HS-5 (cell line): ENCODE results near the gene TST.

Source experiments
- DNase-seq: peaks from one replicate; pipeline ENCODE4 v3.0.0-alpha.2; 2012; ENCODE audit warnings: low read depth

Gene TST

GRCh38 chr22:36982136-36982535 lies 37.1 kb downstream of the TST start:
- DNase-seq, result no peak

DNA sequence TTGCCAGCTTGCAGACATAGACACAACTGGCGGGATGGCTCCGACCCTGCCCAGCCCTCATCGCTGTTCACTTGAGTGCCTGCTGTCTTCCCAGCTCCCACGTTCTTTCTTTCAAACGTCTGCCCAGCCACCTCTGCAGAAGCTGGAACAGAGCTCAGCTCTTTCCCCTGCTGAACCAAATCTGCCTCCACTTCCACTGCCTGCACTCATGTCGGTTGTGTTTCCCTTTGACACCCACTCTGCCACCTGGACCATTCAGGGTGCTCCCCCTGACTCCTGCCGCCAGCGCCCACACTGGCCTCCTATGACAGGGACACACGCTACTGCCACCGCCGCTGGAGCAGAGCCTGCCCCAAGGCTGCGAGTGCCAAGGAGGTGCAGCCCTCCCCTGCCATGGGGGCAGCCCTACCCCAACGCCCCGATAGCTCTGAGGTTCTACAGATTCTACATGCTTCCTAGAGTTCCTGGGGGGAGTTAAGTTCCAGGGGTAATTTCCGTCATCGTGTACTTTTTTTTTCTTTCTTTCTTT lies 37.9 kb downstream of the TST start:
- DNase-seq, result no peak

DNA sequence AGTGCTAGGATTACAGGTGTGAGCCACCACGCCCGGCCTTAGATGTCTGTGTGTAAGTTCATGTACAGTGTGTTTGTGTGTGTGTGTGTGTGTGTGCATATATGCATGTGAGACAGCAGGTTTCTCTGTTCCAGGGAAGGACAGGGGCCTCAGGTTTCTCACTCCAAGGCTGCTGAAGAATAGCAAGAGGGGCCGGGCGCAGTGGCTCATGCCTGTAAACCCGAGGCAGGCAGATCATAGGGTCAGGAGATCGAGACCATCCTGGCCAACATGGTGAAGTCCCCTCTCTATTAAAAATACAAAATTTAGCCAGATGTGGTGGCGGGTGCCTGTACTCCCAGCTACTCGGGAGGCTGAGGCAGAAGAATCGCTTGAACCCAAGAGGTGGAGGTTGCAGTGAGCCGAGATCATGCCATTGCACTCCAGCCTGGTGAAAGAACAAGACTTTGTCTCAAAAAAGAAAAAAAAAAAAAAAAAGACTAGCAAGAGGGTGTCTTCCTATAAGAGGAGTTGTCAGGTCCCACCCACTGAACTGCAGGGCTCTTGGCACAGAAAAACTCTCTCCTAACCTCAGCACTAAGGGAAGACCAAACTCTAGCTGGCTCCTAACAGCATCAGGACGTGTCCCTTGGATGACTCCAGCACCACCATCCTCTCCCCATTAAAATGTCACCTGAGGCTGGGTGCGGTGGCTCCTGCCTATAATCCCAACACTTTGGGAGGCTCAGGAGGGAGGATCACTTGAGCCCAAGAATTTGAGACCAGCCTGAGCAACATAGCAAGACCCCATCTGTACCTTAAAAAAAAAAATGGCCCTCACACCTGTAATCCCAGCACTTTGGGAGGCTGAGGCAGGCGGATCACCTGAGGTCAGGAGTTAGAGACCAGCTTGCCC lies 40.0 kb downstream of the TST start:
- DNase-seq, result no peak

GRCh38 chr22:36977947-36978660 lies 41.1 kb downstream of the TST start:
- peak; percentile 42 for DNase-seq

DNA sequence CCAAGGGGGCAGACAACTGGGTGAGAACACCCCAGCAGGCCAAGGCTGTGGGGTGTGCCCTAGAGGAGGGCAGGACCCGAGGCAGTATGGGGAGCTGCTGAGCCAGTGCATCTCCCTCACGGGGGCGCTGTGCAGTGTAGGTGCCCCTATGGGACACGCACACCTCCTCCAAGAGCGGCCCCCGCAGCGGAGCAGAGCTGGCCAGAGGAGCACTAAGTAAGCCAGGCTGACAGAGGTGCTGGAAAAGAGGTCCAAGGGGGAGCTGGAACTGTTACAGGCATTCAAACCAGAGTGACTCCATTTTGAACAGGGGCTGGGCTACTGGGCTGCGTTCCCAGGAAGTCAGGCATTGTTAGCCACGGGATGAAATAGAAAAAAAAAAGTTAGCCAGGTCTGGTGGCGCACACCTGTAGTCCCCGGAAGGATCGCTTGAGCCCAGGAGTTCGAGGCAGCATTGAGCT lies 41.8 kb downstream of the TST start:
- peak; percentile 0 for DNase-seq

DNA sequence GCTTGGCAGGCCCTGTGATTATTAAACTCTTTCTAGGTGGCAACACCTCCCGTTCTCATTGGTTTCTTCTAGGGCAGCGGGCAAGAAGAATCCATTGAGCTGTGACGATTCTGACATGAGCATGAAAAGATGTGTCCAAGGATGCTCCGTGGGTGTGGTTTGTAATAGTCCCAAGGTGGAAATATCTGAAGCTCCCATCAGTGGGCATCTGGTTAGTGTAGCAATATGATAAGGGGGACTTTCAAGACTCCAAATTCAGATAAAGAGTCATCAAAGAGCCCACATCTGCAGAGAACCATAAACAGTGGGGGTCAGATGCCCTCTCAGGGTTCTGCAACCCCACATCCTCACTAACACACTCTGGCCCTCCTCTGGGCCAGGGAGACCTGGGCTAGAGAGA lies 42.6 kb downstream of the TST start:
- DNase-seq, result no peak

GRCh38 chr22:36971341-36972125 lies 47.7 kb downstream of the TST start:
- no peak for DNase-seq

DNA sequence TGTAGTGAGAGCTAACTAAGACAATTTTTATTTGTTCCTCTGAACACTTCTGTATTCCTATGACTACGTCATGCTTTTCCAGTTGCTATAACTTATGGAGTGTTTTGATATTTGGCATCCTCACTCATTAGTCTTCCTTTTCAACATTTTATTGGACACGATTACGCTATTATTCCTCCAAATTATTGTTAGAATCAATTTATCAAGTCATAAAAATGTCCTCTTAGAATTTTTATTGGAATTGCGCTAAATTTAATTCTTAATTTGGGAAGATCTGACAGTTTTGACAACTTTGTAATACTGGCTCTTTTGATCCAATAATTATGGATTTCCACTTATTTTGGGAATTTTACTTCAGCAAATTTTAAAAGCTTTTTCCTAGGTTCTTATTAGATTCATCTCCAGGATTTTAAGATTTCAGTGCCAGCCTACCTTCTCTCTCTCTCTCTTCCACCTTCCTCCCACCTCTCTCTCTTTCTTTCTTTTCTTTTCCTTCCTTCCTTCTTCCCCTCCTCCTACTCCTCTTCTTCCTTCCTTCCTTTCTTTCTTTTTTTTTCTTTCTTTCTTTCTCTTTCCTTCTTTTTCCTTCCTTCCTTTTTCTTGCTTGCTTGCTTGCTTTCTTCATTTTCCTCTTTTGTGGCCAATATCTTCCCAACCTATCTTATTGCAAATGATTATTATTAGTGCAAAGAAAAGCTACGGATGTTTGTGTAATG lies 50.8 kb downstream of the TST start:
- DNase-seq, result no peak

- DNase-seq, result no peak
These were observed 52.3 kb downstream of the TST start for GRCh38 chr22:36966851-36967540.

GRCh38 chr22:36965696-36966095 lies 53.6 kb downstream of the TST start:
- DNase-seq, result no peak

- no peak for DNase-seq
These were observed 55.1 kb downstream of the TST start for GRCh38 chr22:36964106-36964505.

DNA sequence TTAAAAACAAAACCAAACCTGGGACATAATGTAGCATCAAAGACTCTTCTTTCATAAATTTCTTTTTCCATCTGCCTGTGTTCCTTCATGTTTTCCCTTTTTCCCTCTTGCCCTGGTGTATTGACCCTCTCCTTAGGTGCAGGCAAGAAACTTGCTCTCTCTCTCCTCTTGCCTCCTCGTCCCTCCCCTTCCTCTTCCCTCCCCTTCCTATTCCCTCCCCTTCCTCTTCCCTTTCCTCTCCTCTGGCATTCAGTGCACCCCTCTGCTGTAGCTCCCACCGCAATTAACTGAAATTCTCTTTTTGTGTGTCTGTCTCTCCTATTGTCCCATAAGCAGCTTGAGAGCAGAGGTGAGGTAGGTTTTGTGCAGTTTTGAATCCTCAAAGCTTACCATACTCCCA lies 55.9 kb downstream of the TST start:
- DNase-seq, result no peak

DNA sequence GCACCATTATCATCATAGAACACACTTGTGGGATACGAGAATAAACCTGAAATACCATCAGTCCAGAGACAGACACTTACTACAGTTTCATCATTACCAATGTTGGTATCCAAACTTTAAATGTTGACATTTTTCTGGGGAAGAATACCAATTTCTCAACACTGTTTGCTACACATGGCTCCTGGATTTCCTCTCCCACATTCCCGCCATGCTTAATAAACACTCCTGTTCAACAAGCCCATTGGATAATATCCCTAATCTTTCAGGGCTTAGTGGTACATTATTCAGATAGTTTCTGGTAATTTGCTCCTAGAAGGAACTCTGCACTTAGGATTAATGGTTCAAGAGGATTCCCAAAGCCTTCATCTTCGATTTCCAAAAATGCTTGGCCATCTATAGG lies 57.6 kb downstream of the TST start:
- no peak for DNase-seq
